Inferior parietal cortex (tissue), 1 donor: ENCODE data around the gene MTMR3.

ENCODE experiments used
- DNase-seq: peaks from one replicate; pipeline ENCODE4 v3.0.0-alpha.2; 2016; ENCODE audit errors: extremely low spot score

Gene MTMR3

DNA sequence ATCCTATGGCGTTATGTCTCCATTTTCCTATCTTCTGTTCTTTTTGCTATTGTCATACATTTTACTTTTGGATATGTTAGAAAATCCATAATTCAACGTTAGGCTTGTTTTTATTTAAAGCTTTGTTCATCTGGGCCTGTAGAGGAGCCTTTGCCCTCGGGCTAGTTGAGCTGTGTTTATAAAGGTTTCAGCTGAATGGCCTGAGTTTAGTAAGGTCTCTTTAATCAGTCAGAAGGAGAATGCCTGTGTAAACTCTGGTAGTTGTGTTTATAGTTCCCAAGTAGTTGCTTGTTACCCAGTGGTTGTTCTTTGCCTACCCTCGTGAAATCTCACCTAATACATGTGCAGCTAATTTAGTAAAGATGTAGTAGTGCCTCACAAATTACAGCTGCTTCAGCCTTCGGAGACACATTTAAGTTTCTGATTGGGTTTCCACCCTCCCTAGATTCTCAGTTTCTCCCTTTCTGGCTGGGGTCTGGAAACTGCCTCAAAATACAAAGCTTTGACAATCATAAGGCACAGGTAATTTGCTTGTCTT is 33.1 kb downstream of the MTMR3 start:
- no peak for DNase-seq

DNA sequence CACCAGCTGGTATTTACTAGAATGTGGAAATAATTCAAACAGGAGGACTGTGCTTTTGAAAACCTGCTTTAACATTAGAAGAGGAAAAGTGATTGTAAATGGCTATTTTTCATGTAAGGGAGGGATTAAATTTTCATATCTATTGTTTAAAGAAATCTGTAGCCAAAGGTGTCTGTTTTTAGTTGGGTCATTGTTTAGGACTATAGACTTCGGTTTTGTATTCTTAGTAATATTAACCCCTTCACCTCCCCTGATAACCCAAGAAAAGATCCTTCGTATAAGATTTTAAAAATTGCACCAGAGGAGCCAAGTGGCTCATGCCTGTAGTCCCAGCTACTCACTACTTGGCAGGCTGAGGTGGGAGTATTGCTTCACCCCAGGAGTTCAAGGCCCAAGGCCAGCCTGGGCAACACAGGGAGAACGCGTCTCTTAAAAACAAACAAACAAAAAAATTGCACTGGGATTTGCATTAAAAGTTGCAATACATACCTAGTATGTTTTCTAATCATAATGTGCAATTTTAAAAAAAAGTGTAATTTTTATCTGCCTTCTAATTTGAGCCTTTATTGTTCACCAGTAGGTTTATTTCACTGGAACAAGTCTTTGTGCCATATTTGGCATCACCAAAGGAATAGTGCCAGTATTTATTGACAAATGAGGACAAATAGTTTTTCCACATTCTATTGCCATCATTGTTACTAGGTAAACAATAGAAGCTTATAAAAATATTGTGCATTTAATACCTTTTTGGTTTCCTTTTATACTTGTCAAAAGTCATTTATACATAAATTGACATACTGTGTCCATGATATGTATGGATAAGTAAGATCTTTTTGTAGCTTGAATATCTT is 34.3 kb downstream of the MTMR3 start:
- no peak for DNase-seq

- DNase-seq = no peak
These were observed 42.4 kb downstream of the MTMR3 start for GRCh38 chr22:29925402-29925801.

- DNase-seq = no peak
These were observed 43.1 kb downstream of the MTMR3 start for GRCh38 chr22:29926057-29926456.

GRCh38 chr22:29932136-29932535 is 49.2 kb downstream of the MTMR3 start:
- no peak for DNase-seq

- no peak for DNase-seq
These were observed 50.6 kb downstream of the MTMR3 start for GRCh38 chr22:29933619-29934018.

GRCh38 chr22:29934596-29934995 is 51.6 kb downstream of the MTMR3 start:
- DNase-seq = no peak

DNA sequence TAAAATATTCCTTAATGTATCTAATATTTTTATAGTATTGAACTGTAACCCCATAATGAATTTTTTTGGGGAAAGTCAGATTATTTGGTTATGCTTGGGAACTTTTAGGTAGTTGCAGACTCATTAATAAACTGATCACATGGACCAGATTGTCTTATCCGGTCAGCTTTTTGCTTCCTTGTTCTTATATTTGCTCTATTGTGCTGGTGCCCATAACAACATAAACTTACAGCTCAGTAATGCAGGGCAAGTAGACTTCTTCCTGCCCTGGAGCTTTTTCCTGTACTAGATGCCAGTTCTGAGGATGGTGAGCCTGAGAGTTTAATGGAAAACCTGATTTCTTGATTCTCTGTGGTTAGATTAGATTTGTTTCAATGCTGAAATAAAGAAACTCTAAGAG is 53.2 kb downstream of the MTMR3 start:
- DNase-seq = no peak

- DNase-seq = no peak
These were observed 55.1 kb downstream of the MTMR3 start for GRCh38 chr22:29937940-29938693.

DNA sequence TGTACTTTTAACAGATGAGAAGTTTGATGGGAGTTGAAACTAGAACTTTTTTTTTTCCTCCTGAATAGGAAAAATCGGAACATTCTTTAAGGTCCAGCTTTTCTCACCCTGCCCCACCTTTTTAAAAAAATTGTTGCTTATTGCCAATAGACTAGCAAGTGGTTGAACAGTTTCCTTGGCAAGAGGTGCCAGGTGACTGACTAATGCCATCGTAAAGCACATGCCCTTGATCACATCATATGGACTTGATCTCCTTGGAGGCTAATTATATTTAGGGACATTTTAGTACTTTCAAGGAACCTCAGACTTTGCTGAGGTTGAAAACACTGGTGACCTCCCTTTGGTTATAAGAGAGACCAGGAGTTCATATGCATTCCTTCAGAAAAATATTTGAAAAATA is 57.6 kb downstream of the MTMR3 start:
- DNase-seq = no peak

- no peak for DNase-seq
These were observed 61.4 kb downstream of the MTMR3 start for GRCh38 chr22:29944339-29944738.

DNA sequence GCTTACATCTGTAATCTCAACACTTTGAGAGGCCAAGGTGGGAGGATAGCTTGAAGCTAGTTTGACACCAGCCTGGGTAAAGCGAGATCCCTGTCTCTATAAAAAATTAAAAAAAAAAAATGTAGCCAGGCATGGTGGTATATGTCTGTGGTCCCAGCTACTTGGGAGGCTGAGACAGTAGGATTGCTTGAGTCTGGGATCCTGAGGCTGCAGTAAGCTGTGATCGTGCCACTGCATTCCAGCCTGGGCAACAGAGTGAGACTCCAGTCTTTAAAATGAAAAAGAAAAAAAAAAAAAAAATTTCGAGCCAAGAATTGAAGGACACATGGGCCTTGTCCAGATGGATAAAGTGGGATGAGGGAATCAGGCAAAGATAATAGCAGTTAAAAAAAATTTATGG is 62.5 kb downstream of the MTMR3 start:
- no peak for DNase-seq

DNA sequence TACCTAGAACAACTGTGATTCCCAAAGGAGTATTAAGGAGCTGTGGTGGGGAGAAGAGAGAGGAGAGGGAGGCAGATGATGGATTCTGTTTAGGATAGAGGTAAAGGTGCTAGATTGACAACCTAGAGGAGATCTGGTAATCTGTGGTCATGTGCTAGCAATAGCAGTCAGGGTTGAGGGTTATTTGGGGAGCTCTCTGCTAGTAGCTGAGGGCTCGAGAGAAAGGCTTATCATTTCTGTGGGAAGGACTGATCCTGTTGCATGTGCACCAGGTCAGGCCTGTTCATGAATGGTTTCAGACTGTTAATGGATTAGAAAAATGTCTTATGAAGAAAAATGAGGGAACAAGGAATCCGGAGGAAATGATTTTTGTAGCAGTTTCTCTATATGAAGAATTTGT is 63.2 kb downstream of the MTMR3 start:
- DNase-seq = no peak

DNA sequence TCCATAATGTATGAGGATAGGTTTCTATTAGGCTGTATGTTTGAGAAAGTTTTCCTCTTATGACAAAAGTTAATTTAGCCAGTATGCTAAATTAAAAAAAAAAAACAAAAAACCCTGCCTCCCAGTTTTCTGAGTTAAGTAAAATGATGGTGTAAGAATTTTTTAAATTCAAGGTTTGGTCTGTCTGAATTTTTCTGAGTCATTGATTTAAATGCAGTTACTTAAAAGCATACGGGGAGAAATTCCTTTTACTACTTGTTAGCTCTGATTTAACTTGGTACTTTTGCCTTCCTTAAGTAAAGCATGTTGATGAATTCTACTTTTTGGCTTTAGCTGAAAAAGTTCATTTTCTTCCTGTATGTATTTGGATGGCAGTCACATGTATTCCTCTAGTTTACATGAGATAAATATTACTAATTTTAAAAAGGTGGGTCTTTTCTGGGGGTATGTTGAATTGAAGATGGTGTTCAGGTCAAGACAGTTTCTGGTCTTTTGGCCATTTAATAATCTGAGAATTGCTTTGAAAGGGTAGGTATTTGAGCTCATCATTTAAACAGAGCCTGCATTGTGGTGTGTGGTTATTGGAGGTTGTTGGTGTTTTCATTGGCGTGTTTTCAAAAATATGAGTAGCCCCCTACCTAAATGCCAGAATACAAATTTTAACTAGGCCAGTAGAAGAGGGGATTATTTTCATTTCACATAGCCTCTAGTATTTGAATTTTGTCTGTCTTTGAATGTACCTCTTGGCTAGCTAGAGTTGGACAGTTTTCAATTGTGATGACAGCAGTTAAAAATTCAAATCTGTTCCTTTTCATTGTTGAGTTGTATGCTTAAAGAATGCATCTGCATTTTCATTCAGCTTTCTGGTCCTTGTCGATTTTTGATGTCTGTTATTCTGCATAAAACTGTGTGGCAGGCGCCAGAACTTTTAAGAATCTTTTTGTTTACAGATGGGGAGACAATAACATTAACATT is 64.7 kb downstream of the MTMR3 start:
- no peak for DNase-seq

- no peak for DNase-seq
These were observed 65.4 kb downstream of the MTMR3 start for GRCh38 chr22:29948385-29948769.

- DNase-seq = no peak
These were observed 66.9 kb downstream of the MTMR3 start for GRCh38 chr22:29949872-29950271.

GRCh38 chr22:29951791-29952413 is 68.9 kb downstream of the MTMR3 start:
- DNase-seq = no peak

GRCh38 chr22:29954203-29954855 is 71.4 kb downstream of the MTMR3 start:
- DNase-seq = no peak

DNA sequence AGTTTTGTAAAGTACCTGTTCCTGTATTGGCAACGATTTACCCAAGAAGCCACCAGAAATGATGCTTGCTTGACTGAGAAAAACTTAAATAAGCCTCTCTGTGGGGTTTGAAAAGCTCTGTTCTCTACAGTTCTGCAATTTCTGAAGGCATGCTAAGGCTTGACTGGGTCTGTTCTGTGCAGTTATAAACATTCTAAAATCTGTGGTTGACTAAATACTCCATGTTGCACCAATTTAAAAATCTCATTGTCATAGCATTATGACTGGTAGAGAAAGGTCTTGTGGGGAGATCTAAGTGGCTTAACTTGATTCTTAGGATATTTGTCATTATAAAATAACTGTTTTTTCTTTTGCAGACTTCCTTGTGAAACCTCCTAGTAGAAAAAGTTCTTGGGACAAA is 73.7 kb downstream of the MTMR3 start:
- no peak for DNase-seq

DNA sequence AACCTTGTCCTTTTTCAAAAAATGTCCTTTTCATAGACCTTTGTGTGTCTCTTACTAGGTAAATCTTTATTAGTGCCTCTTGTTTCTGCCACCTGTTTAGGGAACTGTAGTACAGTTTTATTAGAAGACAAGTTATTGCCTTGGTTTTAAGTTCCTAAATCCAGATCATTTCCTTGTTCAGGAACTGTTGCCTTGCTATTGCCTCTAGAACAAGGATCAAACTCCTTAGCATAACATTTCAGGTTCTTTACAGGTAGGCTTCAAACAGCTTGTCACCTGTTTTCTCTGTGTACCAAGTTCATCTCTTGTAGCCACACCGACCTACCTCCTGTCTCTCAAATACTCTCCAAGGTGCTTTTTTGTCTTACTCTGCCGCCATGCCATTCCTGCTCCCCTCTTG is 75.2 kb downstream of the MTMR3 start:
- no peak for DNase-seq

- no peak for DNase-seq
These were observed 81.8 kb downstream of the MTMR3 start for GRCh38 chr22:29964776-29965175.
